Activated CD4-positive, alpha-beta T cell treated with anti-CD3 and anti-CD28 coated beads, Interleukin-2, amount 10 ng/mL, durations not matched to agents 7 days and 5 days (primary cell): ENCODE measurements around the gene KRIT1. TPM values are rescaled to one million over a fixed set of nuclear protein-coding genes. Genes with fewer than 3 reads are reported as not detected.
"Not testable (repeated sequence)": the region's sequence is repeated elsewhere in the genome, so short reads cannot be mapped to it uniquely, and the experiment has no call there.

Experiments used
- CTCF ChIA-PET: fragments of 350-600 bp; sonication (Branson Sonifier 250); formaldehyde crosslinking; loops from one replicate; lab custom pipeline; 2021; ENCODE audit warnings: antibody characterized with exemption; lab: Charles Lee
- POLR2A ChIA-PET: fragments of 350-600 bp; sonication (Branson Sonifier 250); formaldehyde crosslinking; loops from one replicate; lab custom pipeline; 2021; ENCODE audit warnings: antibody characterized with exemption; lab: Charles Lee
- DNase-seq: peaks from one replicate; pipeline ENCODE4 v3.0.0-alpha.2; 2020
- H3K27ac Mint-ChIP-seq: one replicate; pipeline ENCODE4 v1.8.0; 2021; ENCODE audit warnings: mild to moderate bottlenecking, moderate library complexity, mixed read lengths
- H3K27me3 Mint-ChIP-seq: one replicate; pipeline ENCODE4 v1.8.0; 2021; ENCODE audit warnings: mixed read lengths
- H3K36me3 Mint-ChIP-seq: one replicate; pipeline ENCODE4 v1.8.0; 2021; ENCODE audit warnings: low read depth, mixed read lengths
- H3K4me1 Mint-ChIP-seq: one replicate; pipeline ENCODE4 v1.8.0; 2021; ENCODE audit warnings: mixed read lengths
- H3K4me3 Mint-ChIP-seq: one replicate; pipeline ENCODE4 v1.8.0; 2021; ENCODE audit warnings: mild to moderate bottlenecking, moderate library complexity, mixed read lengths
- H3K9me3 Mint-ChIP-seq: one replicate; pipeline ENCODE4 v1.8.0; 2021; ENCODE audit warnings: mixed read lengths
- total RNA-seq, 2 experiments: library from RNA; stranded (reverse); gene quantifications; one replicate each; pipeline ENCODE4 v1.2.3, GENCODE V29; 2021

KRIT1 gene
- total RNA-seq, 2 experiments from 2014 or later: 45.8 to 49.0 TPM

GRCh38 chr7:92242972-92243371, 2.7 kb downstream of the KRIT1 start:
- no peaks in the 10 kb centered on the region for H3K9me3 Mint-ChIP-seq
- peaks cover 32% of the 10 kb centered on the region for H3K4me1 Mint-ChIP-seq
- peaks cover 29% of the 10 kb centered on the region for H3K36me3 Mint-ChIP-seq
- DNase-seq: no peak
- ChIA-PET CTCF (interaction anchor here (0.8 kb wide), 1 partner anchor 153 kb away, joined by 3 read pairs; no protein-coding TSS in a partner anchor), POLR2A (no interaction called here)
- no peaks in the 10 kb centered on the region for H3K27me3 Mint-ChIP-seq
- no peak overlapping the region for H3K4me3 Mint-ChIP-seq
- H3K27ac Mint-ChIP-seq: no peak overlapping the region

GRCh38 chr7:92230547-92230946, 15.2 kb downstream of the KRIT1 start:
- Mint-ChIP-seq H3K4me1 (peaks cover 3% of the 10 kb centered on the region), H3K27me3 (no peaks in the 10 kb centered on the region), H3K4me3 (no peak overlapping the region), H3K36me3 (peaks cover 63% of the 10 kb centered on the region), H3K27ac (peak overlapping the region; percentile 17), H3K9me3 (no peaks in the 10 kb centered on the region)
- ChIA-PET POLR2A (no interaction called here), CTCF (interaction anchor here (1.0 to 2.4 kb wide), 4 partner anchors 9 to 17 kb away, joined by 3 to 6 read pairs (median 4); no protein-coding TSS in a partner anchor)
- DNase-seq: no peak

- Mint-ChIP-seq H3K4me1 (peaks cover 3% of the 10 kb centered on the region), H3K36me3 (peaks cover 61% of the 10 kb centered on the region), H3K4me3 (no peak overlapping the region), H3K9me3 (no peaks in the 10 kb centered on the region), H3K27ac (no peak overlapping the region), H3K27me3 (no peaks in the 10 kb centered on the region)
- DNase-seq: no peak
- ChIA-PET CTCF (interaction anchor here (0.7 to 1.3 kb wide), 2 partner anchors 13 to 17 kb away, joined by 3 read pairs; no protein-coding TSS in a partner anchor), POLR2A (no interaction called here)
These were observed 17.0 kb downstream of the KRIT1 start for GRCh38 chr7:92228742-92229141.

- Mint-ChIP-seq H3K4me3 (no peak overlapping the region), H3K27ac (no peak overlapping the region), H3K9me3 (no peaks in the 10 kb centered on the region), H3K4me1 (peaks cover 3% of the 10 kb centered on the region), H3K27me3 (no peaks in the 10 kb centered on the region), H3K36me3 (peaks cover 57% of the 10 kb centered on the region)
- ChIA-PET CTCF (interaction anchor here (0.7 to 1.3 kb wide), 2 partner anchors 14 to 18 kb away, joined by 3 read pairs; no protein-coding TSS in a partner anchor), POLR2A (no interaction called here)
- no peak for DNase-seq
These were observed 17.6 kb downstream of the KRIT1 start for GRCh38 chr7:92228100-92228499.

- no peak for DNase-seq
- Mint-ChIP-seq H3K27ac (no peak overlapping the region), H3K36me3 (peaks cover 49% of the 10 kb centered on the region), H3K4me1 (peaks cover 3% of the 10 kb centered on the region), H3K4me3 (no peak overlapping the region), H3K9me3 (no peaks in the 10 kb centered on the region), H3K27me3 (no peaks in the 10 kb centered on the region)
- ChIA-PET POLR2A (no interaction called here), CTCF (no interaction called here)
These were observed 18.7 kb downstream of the KRIT1 start for GRCh38 chr7:92226981-92227380.

GRCh38 chr7:92221766-92222165, 23.9 kb downstream of the KRIT1 start:
- H3K36me3 Mint-ChIP-seq: peaks cover 49% of the 10 kb centered on the region
- DNase-seq: no peak
- ChIA-PET POLR2A (no interaction called here), CTCF (interaction anchor here (1.7 kb wide), 1 partner anchor 8 kb away, joined by 4 read pairs; no protein-coding TSS in a partner anchor)
- peak overlapping the region; percentile 13 for H3K27ac Mint-ChIP-seq
- H3K9me3 Mint-ChIP-seq: no peaks in the 10 kb centered on the region
- H3K4me1 Mint-ChIP-seq: no peaks in the 10 kb centered on the region
- H3K27me3 Mint-ChIP-seq: no peaks in the 10 kb centered on the region
- no peak overlapping the region for H3K4me3 Mint-ChIP-seq

GRCh38 chr7:92206672-92207071, 39.0 kb downstream of the KRIT1 start:
- Mint-ChIP-seq H3K36me3 (peaks cover 75% of the 10 kb centered on the region), H3K27me3 (no peaks in the 10 kb centered on the region), H3K4me3 (no peak overlapping the region), H3K27ac (no peak overlapping the region), H3K9me3 (peaks cover 24% of the 10 kb centered on the region), H3K4me1 (peaks cover 14% of the 10 kb centered on the region)
- DNase-seq: no peak
- ChIA-PET POLR2A (no interaction called here), CTCF (interaction anchor here (0.6 to 0.7 kb wide), 2 partner anchors 8 to 78 kb away, joined by 4 read pairs; no protein-coding TSS in a partner anchor)

- CTCF ChIA-PET: interaction anchor here (0.6 kb wide), 1 partner anchor 77 kb away, joined by 4 read pairs; no protein-coding TSS in a partner anchor
- H3K9me3 Mint-ChIP-seq: peaks cover 21% of the 10 kb centered on the region
- no peak for DNase-seq
- POLR2A ChIA-PET: no interaction called here
- peaks cover 14% of the 10 kb centered on the region for H3K4me1 Mint-ChIP-seq
- H3K4me3 Mint-ChIP-seq: no peak overlapping the region
- H3K27ac Mint-ChIP-seq: no peak overlapping the region
- peaks cover 70% of the 10 kb centered on the region for H3K36me3 Mint-ChIP-seq
- no peaks in the 10 kb centered on the region for H3K27me3 Mint-ChIP-seq
These were observed 39.7 kb downstream of the KRIT1 start for GRCh38 chr7:92205987-92206386.

GRCh38 chr7:92200791-92201190, 44.9 kb downstream of the KRIT1 start:
- peaks cover 48% of the 10 kb centered on the region for H3K36me3 Mint-ChIP-seq
- no peak for DNase-seq
- H3K4me1 Mint-ChIP-seq: peaks cover 5% of the 10 kb centered on the region
- ChIA-PET POLR2A (interaction anchor here (0.6 kb wide), 1 partner anchor 42 kb away, joined by 3 read pairs; no protein-coding TSS in a partner anchor), CTCF (no interaction called here)
- no peaks in the 10 kb centered on the region for H3K9me3 Mint-ChIP-seq
- no peak overlapping the region for H3K27ac Mint-ChIP-seq
- no peaks in the 10 kb centered on the region for H3K27me3 Mint-ChIP-seq
- H3K4me3 Mint-ChIP-seq: no peak overlapping the region

GRCh38 chr7:92192326-92192725, 53.4 kb downstream of the KRIT1 start:
- ChIA-PET POLR2A (no interaction called here), CTCF (interaction anchor here (1.5 kb wide), 1 partner anchor 87 kb away, joined by 3 read pairs; no protein-coding TSS in a partner anchor)
- Mint-ChIP-seq H3K4me3 (no peak overlapping the region), H3K27me3 (no peaks in the 10 kb centered on the region), H3K36me3 (peaks cover 39% of the 10 kb centered on the region), H3K4me1 (no peaks in the 10 kb centered on the region), H3K9me3 (peaks cover 35% of the 10 kb centered on the region), H3K27ac (no peak overlapping the region)
- no peak for DNase-seq

- DNase-seq, H3K27ac Mint-ChIP-seq, POLR2A ChIA-PET, H3K4me1 Mint-ChIP-seq, H3K27me3 Mint-ChIP-seq, H3K4me3 Mint-ChIP-seq, CTCF ChIA-PET: not testable (repeated sequence)
- Mint-ChIP-seq H3K36me3 (peaks cover 23% of the 10 kb centered on the region), H3K9me3 (peaks cover 33% of the 10 kb centered on the region)
These were observed 56.5 kb downstream of the KRIT1 start for GRCh38 chr7:92189246-92189645.

- H3K27ac Mint-ChIP-seq, DNase-seq, H3K36me3 Mint-ChIP-seq, H3K9me3 Mint-ChIP-seq, H3K4me1 Mint-ChIP-seq, POLR2A ChIA-PET, H3K4me3 Mint-ChIP-seq, CTCF ChIA-PET: not testable (repeated sequence)
- H3K27me3 Mint-ChIP-seq: peaks cover 17% of the 10 kb centered on the region
These were observed 61.4 kb downstream of the KRIT1 start for GRCh38 chr7:92184294-92184693.

- Mint-ChIP-seq H3K4me1 (peaks cover 12% of the 10 kb centered on the region), H3K4me3 (peak within 1 kb of the TSS; percentile 71), H3K27ac (peak within 1 kb of the TSS; percentile 69), H3K36me3 (no peaks in the 10 kb centered on the region), H3K9me3 (no peaks in the 10 kb centered on the region), H3K27me3 (peaks cover 21% of the 10 kb centered on the region)
- CTCF ChIA-PET: interaction anchor here (1.0 to 1.2 kb wide), 2 partner anchors 13 to 16 kb away, joined by 3 read pairs; no protein-coding TSS in a partner anchor
- DNase-seq: peak; percentile 88
- POLR2A ChIA-PET: no interaction called here
These were observed 66.5 kb downstream of the KRIT1 start, which contains the start of gene LRRD1 for GRCh38 chr7:92178928-92179924. TSS of gene LRRD1 (minus strand) at chr7:92179142. CDS start at chr7:92165202, 13,940 bp downstream.
